KOPT-K1 (cell line): ENCODE data around the gene DLGAP4.

Experiments
- H3K27ac ChIP-seq: fragments of 200-600 bp; sonication (generic); 2 replicates; pipeline ENCODE4 v1.5.1; 2016; ENCODE audit warnings: antibody characterized with exemption, mild to moderate bottlenecking, low read depth, low read length; ENCODE audit not compliant: poor library complexity, severe bottlenecking
- H3K36me3 ChIP-seq: fragments of 200-600 bp; sonication (generic); 2 replicates; pipeline ENCODE4 v1.5.1; 2017; ENCODE audit warnings: antibody characterized with exemption, mild to moderate bottlenecking, low read length, moderate library complexity; ENCODE audit not compliant: insufficient read depth
- H3K9me3 ChIP-seq: fragments of 200-600 bp; sonication (generic); 2 replicates; pipeline ENCODE4 v1.5.1; 2017; ENCODE audit warnings: antibody characterized with exemption, low read length, mild to moderate bottlenecking; ENCODE audit not compliant: insufficient read depth, poor library complexity, severe bottlenecking

DLGAP4 gene

GRCh38 chr20:36298061-36298460 lies 8.1 kb upstream of the DLGAP4 start:
- H3K36me3 ChIP-seq = no peaks in the 10 kb centered on the region
- H3K9me3 ChIP-seq = no peaks in the 10 kb centered on the region
- no peak overlapping the region for H3K27ac ChIP-seq

- Histone ChIP-seq H3K36me3 (no peaks in the 10 kb centered on the region), H3K9me3 (no peaks in the 10 kb centered on the region), H3K27ac (no peak overlapping the region)
These were observed 7.3 kb upstream of the DLGAP4 start for GRCh38 chr20:36298795-36299339.

DNA sequence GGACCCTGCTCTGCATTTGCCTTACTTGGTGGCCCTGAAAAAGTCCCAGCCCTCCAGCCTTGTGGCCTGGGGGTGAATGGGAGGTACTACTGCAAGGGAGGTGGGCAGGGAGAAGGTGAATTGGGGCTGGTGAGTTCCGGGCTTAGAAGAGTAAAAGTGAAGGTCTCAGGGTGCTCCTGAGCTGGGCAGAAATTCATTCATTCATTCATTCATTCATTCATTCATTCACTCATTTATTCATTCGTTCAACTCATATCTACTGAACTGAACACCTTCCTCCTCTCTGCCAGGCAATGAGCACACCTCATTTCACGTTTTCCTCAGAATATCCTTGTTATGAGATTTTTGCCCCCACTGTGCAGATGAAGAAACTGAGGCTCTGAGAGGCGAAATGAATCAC lies 6.7 kb upstream of the DLGAP4 start:
- H3K27ac ChIP-seq = no peak overlapping the region
- H3K9me3 ChIP-seq = no peaks in the 10 kb centered on the region
- no peaks in the 10 kb centered on the region for H3K36me3 ChIP-seq

- Histone ChIP-seq H3K9me3 (no peaks in the 10 kb centered on the region), H3K36me3 (no peaks in the 10 kb centered on the region), H3K27ac (no peak overlapping the region)
These were observed 4.6 kb upstream of the DLGAP4 start for GRCh38 chr20:36301359-36302119.

- H3K27ac ChIP-seq = no peak overlapping the region
- no peaks in the 10 kb centered on the region for H3K36me3 ChIP-seq
These were observed 3.0 kb upstream of the DLGAP4 start for GRCh38 chr20:36303020-36303595.

GRCh38 chr20:36303831-36304230 lies 2.3 kb upstream of the DLGAP4 start:
- no peaks in the 10 kb centered on the region for H3K9me3 ChIP-seq
- H3K36me3 ChIP-seq = no peaks in the 10 kb centered on the region
- H3K27ac ChIP-seq = no peak overlapping the region

More at GRCh38 chr20:36303020-36303595, 3.0 kb upstream of the DLGAP4 start:
- H3K9me3 ChIP-seq = no peaks in the 10 kb centered on the region

- Histone ChIP-seq H3K36me3 (no peaks in the 10 kb centered on the region), H3K9me3 (no peaks in the 10 kb centered on the region), H3K27ac (no peak overlapping the region)
These were observed 1.2 kb upstream of the DLGAP4 start for GRCh38 chr20:36304786-36305495.

DNA sequence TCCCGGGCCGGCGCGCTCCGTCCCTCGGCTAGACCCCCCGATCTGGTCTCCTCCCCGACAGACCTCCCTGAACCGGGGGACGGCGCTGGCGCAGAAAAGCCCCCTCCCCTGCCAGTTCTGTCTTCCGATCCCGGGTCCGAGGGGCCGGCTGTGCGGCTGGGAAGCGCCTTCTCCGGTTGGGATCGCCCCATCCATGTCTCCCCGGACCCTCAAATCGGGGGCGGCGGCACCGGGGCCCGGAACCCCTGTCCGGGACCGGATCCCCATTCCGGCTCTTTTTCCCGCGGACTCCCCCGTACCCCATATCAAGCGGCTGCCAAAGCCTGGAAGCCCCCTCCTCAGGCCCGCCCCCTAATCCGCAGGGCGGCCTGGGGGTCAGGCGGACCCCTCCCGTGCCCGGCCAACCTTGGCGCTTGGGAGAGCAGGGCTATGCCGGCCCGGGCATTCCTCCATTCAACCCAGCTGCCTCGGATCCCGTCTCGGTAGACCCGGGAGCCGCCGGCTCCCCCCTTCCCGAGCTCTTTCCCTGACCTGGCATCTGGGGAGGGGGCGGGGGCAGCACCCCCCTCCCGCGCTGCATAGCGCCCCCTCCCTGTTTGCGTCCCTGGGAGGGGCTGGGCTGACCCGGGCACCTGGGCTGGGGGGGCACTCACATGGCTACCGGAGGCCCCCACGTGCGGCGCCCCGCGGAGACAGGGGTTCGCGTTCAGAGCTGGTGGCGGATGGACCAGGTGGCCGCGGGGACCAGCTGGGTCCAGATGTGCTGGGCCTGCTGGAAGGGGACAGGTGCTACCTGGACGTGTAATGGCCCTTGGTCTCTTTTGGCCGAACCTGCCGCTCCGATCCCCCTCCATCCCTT lies 643 bp downstream of the DLGAP4 start:
- Histone ChIP-seq H3K27ac (no peak overlapping the region), H3K36me3 (no peaks in the 10 kb centered on the region), H3K9me3 (no peaks in the 10 kb centered on the region)

GRCh38 chr20:36307412-36308325 lies 1.5 kb downstream of the DLGAP4 start:
- Histone ChIP-seq H3K36me3 (no peaks in the 10 kb centered on the region), H3K9me3 (no peaks in the 10 kb centered on the region), H3K27ac (no peak overlapping the region)

DNA sequence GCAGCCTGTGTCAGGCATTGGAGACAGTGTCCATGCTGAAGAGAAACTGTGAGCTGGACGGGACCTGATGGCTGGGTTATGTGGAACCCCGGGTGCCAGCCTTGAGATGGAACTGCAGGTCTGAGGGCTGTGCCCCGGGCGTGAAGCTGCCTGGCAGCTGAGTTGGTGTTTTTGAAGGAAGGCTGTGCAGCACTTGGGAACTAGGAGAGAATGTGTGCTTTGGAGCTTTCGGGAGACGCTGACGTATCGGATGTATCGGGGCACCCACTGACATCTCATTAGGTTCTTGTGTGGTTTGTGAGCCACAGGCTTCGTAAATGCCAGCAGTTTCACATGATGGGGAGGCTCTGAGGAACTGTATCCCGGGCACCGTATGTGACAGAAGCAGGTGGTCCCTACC lies 2.2 kb downstream of the DLGAP4 start:
- H3K9me3 ChIP-seq = no peaks in the 10 kb centered on the region
- H3K36me3 ChIP-seq = no peaks in the 10 kb centered on the region

DNA sequence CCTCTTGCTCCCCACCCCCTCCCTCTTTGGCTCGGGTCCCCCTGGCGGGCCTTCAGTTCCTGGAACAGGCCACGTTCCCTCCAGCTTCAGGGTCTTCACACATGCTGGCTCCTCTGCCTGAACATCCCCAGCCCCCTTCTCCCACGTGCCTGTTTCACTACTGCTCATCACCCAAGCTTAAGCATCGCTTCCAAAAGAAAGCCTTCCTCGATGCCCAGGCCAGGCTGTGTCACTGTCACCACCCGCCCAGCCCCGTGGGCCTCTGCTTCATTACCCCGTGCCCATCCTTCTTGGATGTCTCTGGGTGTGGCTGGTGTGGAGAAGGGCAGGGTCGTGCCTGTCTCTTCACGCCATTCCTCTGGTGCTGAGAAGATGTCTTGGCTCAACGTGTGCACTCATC lies 2.8 kb downstream of the DLGAP4 start:
- Histone ChIP-seq H3K9me3 (no peaks in the 10 kb centered on the region), H3K27ac (no peak overlapping the region), H3K36me3 (no peaks in the 10 kb centered on the region)

More for the DNA sequence above, 2.2 kb downstream of the DLGAP4 start:
- H3K27ac ChIP-seq = no peak overlapping the region

DNA sequence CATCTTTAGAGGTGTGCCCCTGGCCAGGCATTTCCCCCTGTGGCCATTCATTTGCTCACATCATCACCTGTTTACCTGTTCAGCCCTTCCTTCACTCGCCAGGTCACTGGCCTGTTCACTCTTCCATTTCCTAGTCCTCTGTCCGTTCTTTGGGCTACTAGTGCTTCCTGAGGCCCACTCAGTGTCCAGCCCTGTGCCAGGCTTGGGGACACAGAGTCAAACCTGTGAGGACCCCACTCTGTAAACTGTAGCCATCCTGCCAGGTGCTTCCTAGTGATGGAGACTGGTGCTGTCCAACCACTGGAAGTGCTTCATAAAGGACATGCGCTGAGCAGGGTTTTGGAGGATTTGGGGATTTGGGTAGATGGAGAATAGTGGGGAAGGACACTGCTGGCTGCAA lies 3.5 kb downstream of the DLGAP4 start:
- Histone ChIP-seq H3K27ac (no peak overlapping the region), H3K36me3 (no peaks in the 10 kb centered on the region), H3K9me3 (no peaks in the 10 kb centered on the region)

DNA sequence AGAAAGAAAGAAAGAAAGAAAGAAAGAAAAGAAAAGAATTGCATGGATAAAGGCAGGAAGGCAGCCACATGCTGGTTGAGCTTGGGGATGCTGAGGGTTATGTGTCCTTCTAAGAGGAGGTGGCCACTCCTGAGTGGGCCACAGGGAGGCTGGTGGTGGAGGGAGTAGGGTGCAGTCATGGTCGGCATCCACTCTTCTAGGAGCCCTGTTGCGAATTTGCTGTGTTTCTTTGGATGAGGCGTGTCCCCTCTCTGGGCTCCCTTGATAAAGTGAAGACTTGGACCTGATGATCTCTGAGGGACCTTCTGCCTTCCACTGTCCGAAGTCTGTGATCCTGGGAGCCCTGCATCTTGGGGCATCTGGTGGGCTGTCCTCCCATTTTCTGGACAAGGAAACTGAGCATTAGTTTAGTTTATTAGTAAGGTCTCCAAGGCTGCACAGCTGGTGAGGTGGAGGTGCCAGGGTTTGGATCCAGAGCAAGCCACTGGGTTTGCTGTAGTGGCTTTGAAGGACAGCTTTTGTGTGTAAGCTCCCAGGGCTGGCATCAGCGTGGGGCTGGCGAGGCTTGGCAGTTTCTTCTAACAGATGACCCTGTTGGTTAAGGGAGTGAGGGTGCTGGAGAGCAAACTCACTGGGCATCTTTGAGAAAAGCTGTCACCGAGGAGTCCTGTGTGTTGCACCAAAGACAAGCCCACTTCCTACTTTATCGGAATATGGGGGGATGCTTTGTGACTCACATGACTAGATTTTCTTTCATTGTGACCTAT lies 4.3 kb downstream of the DLGAP4 start:
- Histone ChIP-seq H3K36me3 (no peaks in the 10 kb centered on the region), H3K27ac (no peak overlapping the region), H3K9me3 (no peaks in the 10 kb centered on the region)
